ENCODE data around the gene ACER3. TPM values are rescaled to one million over a fixed set of nuclear protein-coding genes. Genes with fewer than 3 reads are reported as not detected.
"Not testable (repeated sequence)": the region's sequence is repeated elsewhere in the genome, so short reads cannot be mapped to it uniquely, and the experiment has no call there.

The ACER3 gene
- total and polyA plus RNA-seq, 4 experiments from 2014 or later: 2.9 to 6.8 (median 5.0) TPM

DNA sequence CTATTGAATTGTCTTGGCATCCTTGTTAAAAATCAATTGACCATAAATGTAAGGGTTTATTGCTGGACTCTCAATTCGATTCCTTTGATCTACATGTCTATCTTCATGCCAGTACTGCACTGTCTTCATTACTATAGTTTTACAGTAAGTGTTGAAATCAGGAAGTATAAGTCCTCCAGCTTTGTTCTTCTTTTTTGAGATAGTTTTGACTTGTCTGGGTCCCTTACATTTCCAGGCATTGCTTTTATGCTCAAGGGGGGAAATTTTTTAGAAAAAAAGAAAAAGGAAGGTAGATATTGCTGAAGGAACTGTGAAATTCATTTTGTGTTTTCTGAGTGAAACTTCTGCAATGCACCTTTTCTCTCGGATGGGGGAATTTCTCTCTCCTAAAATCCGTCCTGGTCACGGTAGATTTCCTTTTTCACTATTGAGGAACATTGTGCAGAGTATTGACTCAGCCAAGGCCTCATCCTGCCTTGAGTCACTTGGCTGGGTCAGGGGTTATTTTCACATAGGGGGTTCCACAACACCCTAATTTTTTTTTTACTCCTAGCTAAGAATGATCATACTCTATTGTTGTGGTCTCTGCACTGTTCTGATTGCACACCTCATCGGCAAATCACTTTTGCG is 2.8 kb upstream of the ACER3 start:
- Histone ChIP-seq H3K9me3 (ENCODE audit: control insufficient read depth in 1 of 2, low read length in 2 of 2) (no peaks in the 10 kb centered on the region), H3K36me3 (ENCODE audit: insufficient read depth, low read length) (no peaks in the 10 kb centered on the region), H3K27me3 (ENCODE audit: insufficient read depth, low read length) (no peaks in the 10 kb centered on the region), H3K4me1 (ENCODE audit: insufficient read depth, low read length) (peaks cover 16% of the 10 kb centered on the region), H3K4me3 (ENCODE audit: low read length in 2 of 2) (no peak overlapping the region), H3K27ac (ENCODE audit: low read depth, low read length) (no peak overlapping the region)
- Mint-ChIP-seq H3K9me3 (no peaks in the 10 kb centered on the region), H3K36me3 (no peaks in the 10 kb centered on the region), H3K27ac (peak overlapping the region in 1 of 7 donors; percentile 39), H3K4me3 (no peak overlapping the region), H3K27me3 (no peaks in the 10 kb centered on the region), H3K4me1 (peaks cover 10 to 24% (median 16%) of the 10 kb centered on the region in 4 donors)
- no peak for DNase-seq
- CTCF ChIA-PET (ENCODE audit: partially characterized antibody): interaction anchor here (1.0 kb wide), 1 partner anchor 62 kb away, joined by 3 read pairs; no protein-coding TSS in a partner anchor
- POLR2A ChIA-PET (ENCODE audit: partially characterized antibody): no interaction called here
- intact Hi-C loops (cut with micrococcal nuclease): no loop called here

DNA sequence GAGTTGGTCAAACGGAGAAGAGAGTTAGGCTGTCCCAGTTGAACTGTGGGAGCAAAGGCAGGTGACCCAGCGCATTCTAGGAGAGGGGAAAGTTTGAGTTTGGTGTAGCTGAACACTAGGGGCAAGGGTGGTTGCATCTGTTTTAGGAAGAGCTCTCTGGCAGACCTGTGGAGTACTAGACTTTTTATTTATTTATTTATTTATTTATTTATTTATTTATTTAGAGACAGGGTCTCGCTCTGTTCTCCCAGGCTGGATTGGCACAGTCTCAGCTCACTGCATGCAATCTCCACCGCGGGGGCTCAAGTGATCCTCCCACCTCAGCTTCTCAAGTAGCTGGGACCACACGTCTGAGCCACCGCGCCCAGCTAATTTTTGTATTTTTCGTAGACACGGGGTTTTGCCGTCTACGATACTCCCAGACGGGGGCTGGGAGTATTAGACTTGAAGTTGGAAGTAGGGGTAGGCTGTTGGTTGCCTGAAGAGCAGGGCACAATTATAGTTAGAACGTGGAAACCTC is 950 bp upstream of the ACER3 start:
- ChIA-PET CTCF (ENCODE audit: partially characterized antibody) (interaction anchor here (1.4 kb wide), 1 partner anchor 60 kb away, joined by 6 read pairs; no protein-coding TSS in a partner anchor), POLR2A (ENCODE audit: partially characterized antibody) (interaction anchor here (0.6 to 1.2 kb wide), 2 partner anchors 60 to 1004 kb away, joined by 5 to 7 read pairs; no protein-coding TSS in a partner anchor)
- Histone ChIP-seq H3K36me3 (ENCODE audit: insufficient read depth, low read length) (no peaks in the 10 kb centered on the region), H3K4me1 (ENCODE audit: insufficient read depth, low read length) (peaks cover 22% of the 10 kb centered on the region), H3K4me3 (ENCODE audit: low read length in 2 of 2) (no peak overlapping the region), H3K27me3 (ENCODE audit: insufficient read depth, low read length) (no peaks in the 10 kb centered on the region), H3K27ac (ENCODE audit: low read depth, low read length) (no peak overlapping the region), H3K9me3 (ENCODE audit: control insufficient read depth in 1 of 2, low read length in 2 of 2) (no peaks in the 10 kb centered on the region)
- Mint-ChIP-seq H3K9me3 (no peaks in the 10 kb centered on the region), H3K27ac (peak overlapping the region in 5 of 7 donors; percentile 36 to 91 (median 56)), H3K4me1 (peaks cover 14 to 28% (median 17%) of the 10 kb centered on the region in 4 donors), H3K27me3 (no peaks in the 10 kb centered on the region), H3K36me3 (no peaks in the 10 kb centered on the region), H3K4me3 (peak overlapping the region; percentile 68 to 88 (median 86))
- DNase-seq: peak in 1 of 5 donors; percentile 1
- intact Hi-C loops (cut with micrococcal nuclease): no loop called here

DNA sequence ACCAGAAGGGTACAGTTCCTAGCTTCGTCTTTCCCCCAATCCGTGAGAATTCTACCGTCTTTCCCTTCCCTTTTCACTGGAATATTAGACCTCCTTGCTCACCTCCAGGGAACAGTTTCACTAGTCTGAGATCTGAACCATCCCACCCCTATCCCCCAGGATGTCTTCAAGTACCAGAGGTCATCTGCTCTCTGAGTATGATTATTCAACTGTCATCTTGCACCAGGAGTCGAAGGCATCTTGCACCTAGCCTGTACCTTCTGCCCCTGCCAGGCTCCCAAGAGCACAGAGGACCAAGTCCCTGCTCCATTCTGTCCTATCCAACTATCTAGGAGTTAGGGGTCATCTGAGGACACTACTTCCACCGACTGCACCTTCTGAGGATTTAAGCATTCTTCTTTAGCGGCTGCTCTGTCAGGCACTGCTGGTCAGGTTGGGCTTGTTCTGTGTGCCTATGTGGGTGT is 804 bp downstream of the ACER3 start:
- intact Hi-C loops (cut with micrococcal nuclease): no loop called here
- POLR2A ChIA-PET (ENCODE audit: partially characterized antibody): no interaction called here
- no peaks in the 10 kb centered on the region for H3K27me3 ChIP-seq (ENCODE audit: insufficient read depth, low read length)
- peak overlapping the region; percentile 77 to 90 (median 86) for H3K4me3 Mint-ChIP-seq
- H3K27me3 Mint-ChIP-seq: no peaks in the 10 kb centered on the region
- peaks cover 0 to 4% of the 10 kb centered on the region in 2 donors for H3K36me3 Mint-ChIP-seq
- H3K9me3 Mint-ChIP-seq: no peaks in the 10 kb centered on the region
- H3K4me1 ChIP-seq (ENCODE audit: insufficient read depth, low read length): peaks cover 22% of the 10 kb centered on the region
- peak overlapping the region in 6 of 7 donors; percentile 73 to 92 (median 89) for H3K27ac Mint-ChIP-seq
- peaks cover 14 to 28% (median 17%) of the 10 kb centered on the region in 4 donors for H3K4me1 Mint-ChIP-seq
- DNase-seq: no peak
- CTCF ChIA-PET (ENCODE audit: partially characterized antibody): interaction anchor here (1.7 kb wide), 1 partner anchor 57 kb away, joined by 6 read pairs; no protein-coding TSS in a partner anchor
- H3K27ac ChIP-seq (ENCODE audit: low read depth, low read length): no peak overlapping the region
- no peaks in the 10 kb centered on the region for H3K36me3 ChIP-seq (ENCODE audit: insufficient read depth, low read length)
- no peaks in the 10 kb centered on the region for H3K9me3 ChIP-seq (ENCODE audit: control insufficient read depth in 1 of 2, low read length in 2 of 2)
- H3K4me3 ChIP-seq (ENCODE audit: low read length in 2 of 2): peak overlapping the region; percentile 60 to 61

DNA sequence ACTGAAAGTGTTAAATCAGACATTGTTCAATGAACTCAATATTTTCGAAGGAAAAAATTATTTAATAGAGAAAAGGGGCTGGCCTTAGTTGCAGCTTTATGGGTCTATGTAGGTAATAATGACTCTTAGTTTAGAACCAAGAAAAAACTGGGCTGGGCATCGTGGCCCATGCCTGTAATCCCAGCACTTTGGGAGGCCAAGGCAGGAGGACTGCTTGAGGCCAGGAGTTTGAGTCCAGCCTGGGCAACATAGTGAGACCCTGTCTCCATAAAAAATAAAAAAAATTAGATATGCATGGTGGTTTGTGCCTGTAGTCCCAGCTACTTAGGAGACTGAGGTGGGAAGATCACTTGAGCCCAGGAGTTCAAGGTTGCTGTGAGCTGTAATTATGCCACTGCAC is 2.1 kb downstream of the ACER3 start:
- H3K4me1 ChIP-seq (ENCODE audit: insufficient read depth, low read length): peaks cover 22% of the 10 kb centered on the region
- H3K9me3 ChIP-seq (ENCODE audit: control insufficient read depth in 1 of 2, low read length in 2 of 2); POLR2A ChIA-PET (ENCODE audit: partially characterized antibody); H3K36me3 ChIP-seq (ENCODE audit: insufficient read depth, low read length); H3K4me3 ChIP-seq (ENCODE audit: low read length in 2 of 2); H3K27me3 ChIP-seq (ENCODE audit: insufficient read depth, low read length); H3K4me3 Mint-ChIP-seq; DNase-seq; H3K27ac ChIP-seq (ENCODE audit: low read depth, low read length); H3K27me3 Mint-ChIP-seq; H3K9me3 Mint-ChIP-seq; H3K36me3 Mint-ChIP-seq; intact Hi-C loops (cut with micrococcal nuclease): not testable (repeated sequence)
- CTCF ChIA-PET (ENCODE audit: partially characterized antibody): interaction anchor here (0.6 kb wide), 1 partner anchor 80 kb away, joined by 3 read pairs; no protein-coding TSS in a partner anchor
- Mint-ChIP-seq H3K4me1 (peaks cover 14 to 28% (median 17%) of the 10 kb centered on the region in 4 donors), H3K27ac (peak overlapping the region in 2 of 7 donors; percentile 17 to 58)

DNA sequence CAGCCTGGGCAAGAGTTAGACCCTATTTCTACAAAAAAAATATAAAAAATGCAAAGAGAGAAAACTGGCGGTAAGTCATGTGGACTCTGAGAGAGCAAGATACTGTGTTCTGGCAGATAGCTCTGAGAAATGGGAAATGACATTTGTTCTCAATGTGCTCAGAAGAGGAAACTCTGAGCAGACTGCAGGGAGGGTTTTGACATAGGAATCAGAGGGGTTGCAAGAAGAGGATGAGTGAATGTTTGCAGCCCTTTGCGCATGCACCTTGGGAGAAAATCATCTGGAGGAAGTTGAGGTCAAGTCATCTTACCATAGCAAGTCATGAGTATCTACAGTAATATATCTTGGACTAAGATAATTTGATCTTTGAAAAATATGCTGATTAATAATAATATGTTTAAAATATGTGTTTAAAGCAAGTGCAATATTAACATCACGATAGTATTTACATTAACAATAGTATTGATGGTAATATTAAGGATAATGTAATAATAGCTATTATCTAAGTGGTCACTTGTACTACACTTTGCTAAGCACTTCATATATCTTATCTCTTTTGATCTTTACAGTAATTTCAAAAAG is 2.6 kb downstream of the ACER3 start:
- Histone ChIP-seq H3K9me3 (ENCODE audit: control insufficient read depth in 1 of 2, low read length in 2 of 2) (no peaks in the 10 kb centered on the region), H3K4me3 (ENCODE audit: low read length in 2 of 2) (no peak overlapping the region), H3K36me3 (ENCODE audit: insufficient read depth, low read length) (no peaks in the 10 kb centered on the region), H3K4me1 (ENCODE audit: insufficient read depth, low read length) (peaks cover 22% of the 10 kb centered on the region), H3K27ac (ENCODE audit: low read depth, low read length) (no peak overlapping the region), H3K27me3 (ENCODE audit: insufficient read depth, low read length) (no peaks in the 10 kb centered on the region)
- H3K36me3 Mint-ChIP-seq: peaks cover 0 to 4% of the 10 kb centered on the region in 2 donors
- no peak for DNase-seq
- H3K4me3 Mint-ChIP-seq: no peak overlapping the region
- POLR2A ChIA-PET (ENCODE audit: partially characterized antibody): no interaction called here
- CTCF ChIA-PET (ENCODE audit: partially characterized antibody): interaction anchor here (0.6 to 1.1 kb wide), 2 partner anchors 56 to 81 kb away, joined by 3 read pairs; no protein-coding TSS in a partner anchor
- intact Hi-C loops (cut with micrococcal nuclease): no loop called here
- peak overlapping the region in 2 of 7 donors; percentile 18 to 58 for H3K27ac Mint-ChIP-seq
- H3K4me1 Mint-ChIP-seq: peaks cover 14 to 28% (median 17%) of the 10 kb centered on the region in 4 donors
- H3K27me3 Mint-ChIP-seq: no peaks in the 10 kb centered on the region
- H3K9me3 Mint-ChIP-seq: no peaks in the 10 kb centered on the region

DNA sequence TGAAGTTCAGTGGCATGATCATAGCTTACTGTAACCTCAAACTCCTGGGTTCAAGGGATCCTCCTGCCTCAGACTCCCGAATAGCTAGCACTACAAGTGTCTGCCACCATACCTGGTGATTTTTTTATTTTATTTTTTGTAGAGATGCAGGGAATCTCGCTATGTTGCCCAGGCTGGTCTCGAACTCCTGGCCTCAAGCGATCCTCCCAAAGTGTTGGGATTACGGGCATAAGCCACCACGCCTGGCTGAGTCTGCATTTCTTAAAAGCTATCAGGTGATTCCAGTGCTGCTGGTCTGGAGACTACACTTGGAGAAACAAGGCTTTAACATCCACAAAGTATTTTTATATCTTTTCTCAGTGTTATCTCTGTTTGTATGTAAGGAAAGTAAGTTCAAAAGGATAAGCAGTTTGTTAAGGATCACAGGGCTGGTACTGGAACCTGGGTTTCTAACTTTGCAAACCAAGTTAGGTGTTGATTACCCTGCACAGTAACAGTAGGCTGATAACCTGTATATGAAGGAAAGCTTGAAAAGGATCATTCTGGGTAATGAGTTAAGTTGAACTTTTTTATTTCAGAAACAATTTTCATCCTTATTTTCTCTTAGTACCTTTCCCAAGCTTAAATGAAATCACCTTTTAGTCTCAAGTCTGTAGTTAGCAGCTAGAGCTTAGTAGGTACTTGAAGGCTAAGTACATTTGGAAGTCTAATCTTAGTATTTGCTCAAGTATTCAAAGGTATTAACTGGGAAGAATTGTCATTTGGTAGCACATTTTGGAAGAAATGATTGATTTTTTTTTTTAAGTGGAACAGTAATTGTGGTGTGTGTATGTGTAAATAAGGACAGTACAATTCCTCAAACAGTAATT is 12.5 kb downstream of the ACER3 start:
- Histone ChIP-seq H3K9me3 (ENCODE audit: control insufficient read depth in 1 of 2, low read length in 2 of 2) (no peaks in the 10 kb centered on the region), H3K27ac (ENCODE audit: low read depth, low read length) (no peak overlapping the region), H3K4me3 (ENCODE audit: low read length in 2 of 2) (no peak overlapping the region), H3K27me3 (ENCODE audit: insufficient read depth, low read length) (no peaks in the 10 kb centered on the region), H3K4me1 (ENCODE audit: insufficient read depth, low read length) (no peaks in the 10 kb centered on the region), H3K36me3 (ENCODE audit: insufficient read depth, low read length) (no peaks in the 10 kb centered on the region)
- DNase-seq: no peak
- no peaks in the 10 kb centered on the region for H3K27me3 Mint-ChIP-seq
- intact Hi-C loops (cut with micrococcal nuclease): no loop called here
- ChIA-PET POLR2A (ENCODE audit: partially characterized antibody) (no interaction called here), CTCF (ENCODE audit: partially characterized antibody) (interaction anchor here (1.6 to 1.9 kb wide), 2 partner anchors 46 to 151 kb away, joined by 3 to 4 read pairs; no protein-coding TSS in a partner anchor)
- H3K9me3 Mint-ChIP-seq: peaks cover 0 to 2% (median 0%) of the 10 kb centered on the region in 8 donors
- H3K4me1 Mint-ChIP-seq: peaks cover 0 to 1% (median 0%) of the 10 kb centered on the region in 4 donors
- no peak overlapping the region for H3K4me3 Mint-ChIP-seq
- H3K27ac Mint-ChIP-seq: peak overlapping the region in 1 of 7 donors; percentile 32
- H3K36me3 Mint-ChIP-seq: peaks cover 0 to 7% of the 10 kb centered on the region in 2 donors

All from CD4-positive, alpha-beta memory T cell (primary cell).